Liver (tissue), 3 donors: ENCODE data around the gene EIF4G3.

Experiments used
- EGR1 ChIP-seq, 2 donors: IDR thresholded peaks; 2 replicates each; pipeline ENCODE4 v1.6.1; 2016 to 2018; ENCODE audit warnings: antibody characterized with exemption in 2 of 2, low read depth in 2 of 2
- SP1 ChIP-seq: IDR thresholded peaks from 2 replicates; pipeline ENCODE4 v1.6.1; 2018; ENCODE audit warnings: antibody characterized with exemption, mild to moderate bottlenecking
- TF ChIP-seq, protein P1 (sequence below): fragments of 150-350 bp; IDR thresholded peaks from 2 replicates; pipeline ENCODE4 v1.5.1; 2017; ENCODE audit warnings: improper control_type of control experiment, low read depth, low read length; ENCODE audit not compliant: missing input control
- TF ChIP-seq, protein P2 (sequence below): IDR thresholded peaks from 2 replicates; pipeline ENCODE4 v1.6.1; 2016; ENCODE audit warnings: antibody characterized with exemption, mild to moderate bottlenecking
- donor health status: healthy.
- donor health status: healthy.

DNA sequence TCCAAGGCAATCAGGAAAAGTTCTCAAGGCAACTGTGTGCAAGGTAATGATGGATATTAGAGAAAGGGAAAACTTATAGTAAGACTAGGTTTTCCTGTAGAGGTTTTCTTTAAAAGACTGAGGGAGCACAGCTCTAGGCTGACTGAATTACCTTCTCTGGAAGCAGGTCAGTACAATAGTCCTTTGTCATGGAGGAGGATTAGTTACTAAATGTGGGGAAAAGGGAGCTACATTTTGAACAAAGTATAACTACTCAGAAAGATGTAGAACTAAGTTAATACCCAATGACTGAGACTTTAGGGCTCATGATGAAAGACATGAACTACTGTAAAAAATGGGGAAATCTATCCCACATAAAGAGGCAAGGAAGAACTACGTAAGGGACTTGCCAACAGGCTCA lies 241.0 kb downstream of the EIF4G3 start:
- TF ChIP-seq, protein P1, sequence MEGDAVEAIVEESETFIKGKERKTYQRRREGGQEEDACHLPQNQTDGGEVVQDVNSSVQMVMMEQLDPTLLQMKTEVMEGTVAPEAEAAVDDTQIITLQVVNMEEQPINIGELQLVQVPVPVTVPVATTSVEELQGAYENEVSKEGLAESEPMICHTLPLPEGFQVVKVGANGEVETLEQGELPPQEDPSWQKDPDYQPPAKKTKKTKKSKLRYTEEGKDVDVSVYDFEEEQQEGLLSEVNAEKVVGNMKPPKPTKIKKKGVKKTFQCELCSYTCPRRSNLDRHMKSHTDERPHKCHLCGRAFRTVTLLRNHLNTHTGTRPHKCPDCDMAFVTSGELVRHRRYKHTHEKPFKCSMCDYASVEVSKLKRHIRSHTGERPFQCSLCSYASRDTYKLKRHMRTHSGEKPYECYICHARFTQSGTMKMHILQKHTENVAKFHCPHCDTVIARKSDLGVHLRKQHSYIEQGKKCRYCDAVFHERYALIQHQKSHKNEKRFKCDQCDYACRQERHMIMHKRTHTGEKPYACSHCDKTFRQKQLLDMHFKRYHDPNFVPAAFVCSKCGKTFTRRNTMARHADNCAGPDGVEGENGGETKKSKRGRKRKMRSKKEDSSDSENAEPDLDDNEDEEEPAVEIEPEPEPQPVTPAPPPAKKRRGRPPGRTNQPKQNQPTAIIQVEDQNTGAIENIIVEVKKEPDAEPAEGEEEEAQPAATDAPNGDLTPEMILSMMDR = no peak
- TF ChIP-seq, protein P2, sequence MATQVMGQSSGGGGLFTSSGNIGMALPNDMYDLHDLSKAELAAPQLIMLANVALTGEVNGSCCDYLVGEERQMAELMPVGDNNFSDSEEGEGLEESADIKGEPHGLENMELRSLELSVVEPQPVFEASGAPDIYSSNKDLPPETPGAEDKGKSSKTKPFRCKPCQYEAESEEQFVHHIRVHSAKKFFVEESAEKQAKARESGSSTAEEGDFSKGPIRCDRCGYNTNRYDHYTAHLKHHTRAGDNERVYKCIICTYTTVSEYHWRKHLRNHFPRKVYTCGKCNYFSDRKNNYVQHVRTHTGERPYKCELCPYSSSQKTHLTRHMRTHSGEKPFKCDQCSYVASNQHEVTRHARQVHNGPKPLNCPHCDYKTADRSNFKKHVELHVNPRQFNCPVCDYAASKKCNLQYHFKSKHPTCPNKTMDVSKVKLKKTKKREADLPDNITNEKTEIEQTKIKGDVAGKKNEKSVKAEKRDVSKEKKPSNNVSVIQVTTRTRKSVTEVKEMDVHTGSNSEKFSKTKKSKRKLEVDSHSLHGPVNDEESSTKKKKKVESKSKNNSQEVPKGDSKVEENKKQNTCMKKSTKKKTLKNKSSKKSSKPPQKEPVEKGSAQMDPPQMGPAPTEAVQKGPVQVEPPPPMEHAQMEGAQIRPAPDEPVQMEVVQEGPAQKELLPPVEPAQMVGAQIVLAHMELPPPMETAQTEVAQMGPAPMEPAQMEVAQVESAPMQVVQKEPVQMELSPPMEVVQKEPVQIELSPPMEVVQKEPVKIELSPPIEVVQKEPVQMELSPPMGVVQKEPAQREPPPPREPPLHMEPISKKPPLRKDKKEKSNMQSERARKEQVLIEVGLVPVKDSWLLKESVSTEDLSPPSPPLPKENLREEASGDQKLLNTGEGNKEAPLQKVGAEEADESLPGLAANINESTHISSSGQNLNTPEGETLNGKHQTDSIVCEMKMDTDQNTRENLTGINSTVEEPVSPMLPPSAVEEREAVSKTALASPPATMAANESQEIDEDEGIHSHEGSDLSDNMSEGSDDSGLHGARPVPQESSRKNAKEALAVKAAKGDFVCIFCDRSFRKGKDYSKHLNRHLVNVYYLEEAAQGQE = no peak
- TF ChIP-seq EGR1 (IDR thresholded peaks at IDR 0.05; ENCODE audit: low read depth in 2 of 2) (no peak), SP1 (no peak)
